DMS153 (cell line): Measurements from ENCODE around the gene DNMT1.

ENCODE experiments used
- DNase-seq: peaks from one replicate; lab custom pipeline; 2025; lab: John Stamatoyannopoulos, UW

Gene DNMT1

GRCh38 chr19:10113964-10114650 is 80.6 kb downstream of the DNMT1 start:
- DNase-seq: no peak

DNA sequence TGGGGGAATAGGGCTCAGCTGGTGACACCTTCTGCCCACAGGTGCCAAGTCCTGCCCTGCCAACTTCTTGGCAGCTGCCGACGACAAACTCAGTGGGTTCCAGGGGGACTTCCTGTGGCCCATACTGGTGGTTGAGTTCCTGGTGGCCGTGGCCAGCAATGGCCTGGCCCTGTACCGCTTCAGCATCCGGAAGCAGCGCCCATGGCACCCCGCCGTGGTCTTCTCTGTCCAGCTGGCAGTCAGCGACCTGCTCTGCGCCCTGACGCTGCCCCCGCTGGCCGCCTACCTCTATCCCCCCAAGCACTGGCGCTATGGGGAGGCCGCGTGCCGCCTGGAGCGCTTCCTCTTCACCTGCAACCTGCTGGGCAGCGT is 81.2 kb downstream of the DNMT1 start:
- DNase-seq: no peak

DNA sequence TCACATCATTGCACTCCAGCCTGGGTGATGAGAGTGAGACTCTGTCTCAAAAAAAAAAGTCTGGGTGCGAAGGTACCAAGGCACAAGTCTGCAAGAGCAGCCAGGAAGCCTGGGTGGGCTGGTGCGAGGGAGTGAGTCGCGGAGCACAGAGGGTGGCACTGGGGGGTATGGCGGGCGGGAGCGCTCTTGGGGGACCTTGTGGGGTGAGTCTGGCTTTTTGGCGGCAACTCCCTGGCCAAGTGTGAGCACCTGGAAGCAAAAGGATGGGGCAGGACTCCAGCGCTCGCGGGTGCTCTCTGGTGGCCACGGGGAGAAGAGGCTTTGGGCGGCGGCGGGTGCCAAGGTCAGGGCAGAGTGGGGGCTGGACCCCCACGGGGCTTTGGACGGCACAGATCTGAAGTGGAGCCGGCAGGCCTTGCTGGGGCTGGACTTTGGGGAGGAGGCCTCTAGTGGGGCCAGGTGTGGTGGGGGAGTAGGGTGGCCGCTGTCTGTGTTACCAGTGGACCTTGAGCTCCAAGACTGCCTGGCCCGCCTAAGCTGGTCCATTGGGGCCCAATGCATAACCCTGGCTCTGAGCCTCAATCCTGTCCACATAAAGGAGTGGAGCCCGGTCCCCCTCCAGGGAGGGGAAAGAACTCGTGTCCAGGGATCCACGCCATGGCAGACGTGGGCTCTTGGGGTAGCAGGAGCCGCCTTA is 81.7 kb downstream of the DNMT1 start:
- no peak for DNase-seq

DNA sequence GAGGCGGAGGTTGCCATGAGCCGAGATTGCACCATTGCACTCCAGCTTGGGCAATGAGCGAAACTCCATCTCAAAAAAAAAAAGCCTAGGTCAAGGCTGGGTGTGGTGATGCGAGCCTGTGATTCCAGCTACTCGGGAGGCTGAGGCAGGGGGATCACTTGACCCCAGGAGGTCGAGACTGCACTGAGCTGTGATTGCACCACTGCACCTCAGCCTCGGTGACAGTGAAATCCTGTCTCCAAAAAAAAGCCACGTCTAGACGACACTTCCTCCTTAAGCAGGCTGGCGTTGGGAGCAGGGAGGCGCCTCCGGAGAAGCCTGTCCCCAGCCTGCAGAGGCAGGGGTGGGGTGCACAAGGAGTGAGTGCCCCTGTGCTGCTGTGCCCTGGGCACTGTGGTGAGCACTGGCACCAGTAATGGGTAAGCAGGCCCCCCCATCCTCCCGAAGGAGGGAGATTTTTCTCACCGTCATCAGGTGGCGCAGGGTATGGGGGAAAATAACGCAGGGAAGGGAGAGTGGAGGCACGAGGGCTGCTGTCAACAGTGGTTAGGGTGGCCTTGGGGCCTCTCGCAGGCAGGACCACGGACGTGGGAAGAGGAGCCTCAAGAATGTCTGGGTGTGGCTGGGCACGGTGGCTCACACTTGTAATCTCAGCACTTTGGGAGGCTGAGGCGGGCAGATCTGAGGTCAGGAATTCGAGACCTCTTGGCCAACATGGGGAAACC is 82.6 kb downstream of the DNMT1 start:
- no peak for DNase-seq

DNA sequence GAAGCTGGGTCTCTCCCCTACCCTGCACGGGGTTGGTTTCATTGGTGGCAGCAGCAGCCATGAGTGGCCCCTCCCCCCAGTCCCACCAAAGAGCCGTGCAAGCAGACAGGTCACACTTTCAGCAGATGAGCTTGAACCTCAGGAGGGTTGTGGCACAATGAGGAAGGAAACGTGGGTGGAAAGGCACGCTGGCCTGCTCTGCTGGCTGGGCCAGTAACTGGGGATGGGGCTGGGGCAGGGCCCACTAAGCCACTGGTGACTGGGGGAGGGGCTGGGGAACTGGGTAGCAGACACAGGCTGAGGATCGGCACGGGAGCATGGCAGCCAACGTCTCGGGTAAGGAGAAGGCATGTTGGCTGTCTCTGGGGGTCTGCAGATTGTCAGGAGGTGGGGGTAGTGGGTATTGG is 83.3 kb downstream of the DNMT1 start, which contains the start of gene P2RY11:
TSS of gene P2RY11 (plus strand) at position 289 of the 407 bp plus-strand sequence. CDS start at position 318, 29 bp downstream.
- DNase-seq: no peak

DNA sequence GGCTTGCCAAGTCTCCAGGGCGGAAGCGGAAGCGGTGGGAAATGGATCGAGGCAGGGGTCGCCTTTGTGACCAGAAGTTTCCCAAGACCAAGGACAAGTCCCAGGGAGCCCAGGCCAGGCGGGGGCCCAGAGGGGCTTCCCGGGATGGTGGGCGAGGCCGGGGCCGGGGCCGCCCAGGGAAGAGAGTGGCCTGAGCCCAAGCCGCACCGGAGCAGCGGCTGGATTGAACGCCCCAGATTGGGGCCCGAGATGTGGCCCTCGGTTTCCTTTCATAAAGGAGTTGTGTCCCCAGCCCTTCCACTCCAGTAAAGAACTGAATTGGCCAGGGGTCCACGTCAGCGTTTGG is 83.8 kb downstream of the DNMT1 start:
- DNase-seq: no peak

DNA sequence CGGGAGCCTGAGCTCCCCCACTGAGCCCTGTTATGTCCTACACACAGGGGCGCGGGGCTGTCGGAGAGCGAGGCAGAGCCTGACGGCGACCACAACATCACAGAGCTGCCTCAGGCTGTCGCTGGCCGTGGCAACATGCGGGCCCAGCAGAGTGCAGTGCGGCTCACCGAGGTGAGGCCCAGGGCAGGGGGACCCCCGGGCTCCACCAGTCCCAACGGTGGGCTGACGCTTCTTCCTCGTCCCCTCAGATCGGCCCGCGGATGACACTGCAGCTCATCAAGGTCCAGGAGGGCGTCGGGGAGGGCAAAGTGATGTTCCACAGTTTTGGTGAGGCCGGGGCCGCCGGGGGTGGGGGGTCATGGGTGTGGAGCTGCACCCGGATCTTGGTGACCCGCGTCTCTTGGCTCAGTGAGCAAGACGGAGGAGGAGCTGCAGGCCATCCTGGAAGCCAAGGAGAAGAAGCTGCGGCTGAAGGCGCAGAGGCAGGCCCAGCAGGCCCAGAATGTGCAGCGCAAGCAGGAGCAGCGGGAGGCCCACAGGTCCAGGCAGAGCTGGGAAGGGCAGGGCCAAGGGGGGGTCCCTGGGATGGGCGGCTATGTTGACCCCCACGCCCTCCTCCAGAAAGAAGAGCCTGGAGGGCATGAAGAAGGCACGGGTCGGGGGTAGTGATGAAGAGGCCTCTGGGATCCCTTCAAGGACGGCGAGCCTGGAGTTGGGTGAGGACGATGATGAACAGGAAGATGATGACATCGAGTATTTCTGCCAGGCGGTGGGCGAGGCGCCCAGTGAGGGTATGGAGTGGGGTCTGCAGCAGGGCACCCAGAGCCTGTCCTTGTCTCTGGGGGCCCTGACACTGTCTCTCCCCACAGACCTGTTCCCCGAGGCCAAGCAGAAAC is 84.4 kb downstream of the DNMT1 start:
- no peak for DNase-seq

GRCh38 chr19:10109528-10109927 is 85.2 kb downstream of the DNMT1 start:
- no peak for DNase-seq

DNA sequence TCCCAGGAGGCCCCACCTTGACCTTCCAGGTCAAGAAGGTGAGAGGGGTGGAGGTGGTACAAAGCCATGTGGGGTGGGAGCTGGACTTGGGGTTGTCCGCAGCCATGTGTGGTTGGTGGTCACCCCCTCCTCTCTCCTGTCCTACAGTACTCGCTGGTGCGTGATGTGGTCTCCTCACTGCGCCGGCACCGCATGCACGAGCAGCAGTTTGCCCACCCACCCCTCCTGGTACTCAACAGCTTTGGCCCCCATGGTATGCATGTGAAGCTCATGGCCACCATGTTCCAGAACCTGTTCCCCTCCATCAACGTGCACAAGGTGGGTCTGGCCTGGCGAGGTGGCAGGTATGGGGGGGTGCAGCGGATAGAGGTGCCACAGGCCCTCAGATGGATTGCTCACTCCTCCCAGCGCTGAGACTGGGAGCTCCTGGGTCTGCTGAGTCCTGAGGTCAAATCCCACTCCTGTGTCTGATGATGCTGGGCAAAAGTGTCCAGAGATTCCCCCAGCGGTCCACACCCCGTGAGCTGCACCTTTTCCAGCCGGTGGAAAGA is 86.9 kb downstream of the DNMT1 start:
- no peak for DNase-seq

DNA sequence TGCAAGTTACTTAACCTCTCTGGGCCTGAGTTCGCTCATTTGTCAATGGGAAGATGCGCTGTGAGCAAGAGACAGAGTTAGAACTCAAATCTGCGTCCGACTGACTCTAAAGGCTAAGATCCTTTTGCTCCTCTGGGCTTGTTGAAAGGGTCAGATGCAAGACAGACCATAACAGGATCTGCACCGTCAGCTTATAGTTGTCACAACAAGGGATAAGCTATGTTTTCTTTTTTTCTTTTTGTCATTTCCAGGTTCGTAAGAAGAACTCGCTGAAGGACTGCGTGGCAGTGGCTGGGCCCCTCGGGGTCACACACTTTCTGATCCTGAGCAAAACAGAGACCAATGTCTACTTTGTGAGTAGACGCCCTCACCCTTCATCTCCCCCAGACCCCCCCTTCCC is 87.5 kb downstream of the DNMT1 start:
- no peak for DNase-seq

- DNase-seq: peak; percentile 94
Measured at GRCh38 chr19:10106100-10106936, 88.4 kb downstream of the DNMT1 start, which contains the start of gene PPAN. Gene PPAN, plus strand, starts transcription at chr19:10106362. Its CDS starts 33 bp downstream, at chr19:10106395.

GRCh38 chr19:10105509-10106099 is 89.1 kb downstream of the DNMT1 start:
- no peak for DNase-seq

- no peak for DNase-seq
Measured at GRCh38 chr19:10104665-10105508, 89.9 kb downstream of the DNMT1 start.

- no peak for DNase-seq
Measured at GRCh38 chr19:10104130-10104513, 90.6 kb downstream of the DNMT1 start.

- no peak for DNase-seq
Measured at GRCh38 chr19:10102787-10103236, 91.9 kb downstream of the DNMT1 start.

- no peak for DNase-seq
Measured at GRCh38 chr19:10100163-10100785, 94.5 kb downstream of the DNMT1 start.

GRCh38 chr19:10096615-10096963 is 98.2 kb downstream of the DNMT1 start:
- DNase-seq: peak; percentile 30

- peak; percentile 85 for DNase-seq
Measured at GRCh38 chr19:10095948-10096614, 98.7 kb downstream of the DNMT1 start.

GRCh38 chr19:10095622-10095947 is 99.2 kb downstream of the DNMT1 start:
- no peak for DNase-seq
